ENCODE measurements around the gene SLC4A8. TPM values are rescaled to one million over a fixed set of nuclear protein-coding genes. Genes with fewer than 3 reads are reported as not detected.

The SLC4A8 gene
- polyA plus RNA-seq, 2 of the 4 experiments (the other 2 are of a cell fraction): 1.1 to 2.3 TPM

- TF ChIP-seq REST (IDR thresholded peaks at IDR 0.05) (no peak), ZSCAN20 (CRISPR knock-in tag; IDR thresholded peaks at IDR 0.05) (no peak), PBX3 (IDR thresholded peaks at IDR 0.05) (no peak), CBX2 (IDR thresholded peaks at IDR 0.05; ENCODE audit: borderline replicate concordance, low read depth) (no peak), HEYL (CRISPR knock-in tag; IDR thresholded peaks at IDR 0.05) (no peak), RCOR1 (IDR thresholded peaks at IDR 0.05; ENCODE audit: low read depth, low read length) (no peak), BCL3 (IDR thresholded peaks at IDR 0.05) (no peak), RAD21 (conservative IDR thresholded peaks at IDR 0.05 in 1 of 2, IDR thresholded peaks at IDR 0.05 in 1 of 2) (peak; percentile 92 to 97), ZFP36 (IDR thresholded peaks at IDR 0.05; ENCODE audit: borderline replicate concordance, partially characterized antibody) (no peak), CHD4 (IDR thresholded peaks at IDR 0.05; ENCODE audit: borderline replicate concordance) (no peak), CHD2 (IDR thresholded peaks at IDR 0.05; ENCODE audit: low read length, partially characterized antibody) (no peak), E2F6 (IDR thresholded peaks at IDR 0.05; ENCODE audit: borderline replicate concordance, low read depth) (no peak)
Observed at GRCh38 chr12:51421266-51421884, 3.3 kb upstream of the SLC4A8 start (continued).

- FAIRE-seq (no peak), DNase-seq (ENCODE audit: low read depth in 1 of 2, low spot score in 1 of 2) (no peak), ATAC-seq (no peak)
- 13% methylated on average over 10 of the region's 10 CpGs for WGBS (ENCODE audit: missing lambda C conversion rate)
- ChIA-PET CTCF (interaction anchor here (0.6 to 11.1 kb wide), 13 partner anchors 8 to 888 kb away, joined by 3 to 245 read pairs (median 4); a partner anchor contains a TSS), POLR2A (interaction anchor here (1.1 kb wide), 1 partner anchor 390 kb away, joined by 3 read pairs; a partner anchor contains a TSS)
- Histone ChIP-seq H3K4me1 (peaks cover 4% of the 10 kb centered on the region), H3K4me3 (peak overlapping the region; percentile 65), H3K27ac (no peak overlapping the region), H3K4me2 (peak overlapping the region; percentile 71), H3K9me3 (no peaks in the 10 kb centered on the region)
- TF ChIP-seq PBX3 (IDR thresholded peaks at IDR 0.05) (no peak), ZNF302 (CRISPR knock-in tag; IDR thresholded peaks at IDR 0.05) (no peak), FOSB (CRISPR knock-in tag; IDR thresholded peaks at IDR 0.05) (no peak), ELK1 (IDR thresholded peaks at IDR 0.05; ENCODE audit: low read depth, low read length) (no peak), RNF2 (IDR thresholded peaks at IDR 0.05; ENCODE audit: borderline replicate concordance, low read depth) (no peak), SREBF2 (IDR thresholded peaks at IDR 0.05) (no peak), CBX8 (IDR thresholded peaks at IDR 0.05) (no peak), USF2 (IDR thresholded peaks at IDR 0.05) (no peak)
Observed at GRCh38 chr12:51424094-51424661, 453 bp upstream of the SLC4A8 start.
